Measurements from ENCODE around the gene GPR32.

DNA sequence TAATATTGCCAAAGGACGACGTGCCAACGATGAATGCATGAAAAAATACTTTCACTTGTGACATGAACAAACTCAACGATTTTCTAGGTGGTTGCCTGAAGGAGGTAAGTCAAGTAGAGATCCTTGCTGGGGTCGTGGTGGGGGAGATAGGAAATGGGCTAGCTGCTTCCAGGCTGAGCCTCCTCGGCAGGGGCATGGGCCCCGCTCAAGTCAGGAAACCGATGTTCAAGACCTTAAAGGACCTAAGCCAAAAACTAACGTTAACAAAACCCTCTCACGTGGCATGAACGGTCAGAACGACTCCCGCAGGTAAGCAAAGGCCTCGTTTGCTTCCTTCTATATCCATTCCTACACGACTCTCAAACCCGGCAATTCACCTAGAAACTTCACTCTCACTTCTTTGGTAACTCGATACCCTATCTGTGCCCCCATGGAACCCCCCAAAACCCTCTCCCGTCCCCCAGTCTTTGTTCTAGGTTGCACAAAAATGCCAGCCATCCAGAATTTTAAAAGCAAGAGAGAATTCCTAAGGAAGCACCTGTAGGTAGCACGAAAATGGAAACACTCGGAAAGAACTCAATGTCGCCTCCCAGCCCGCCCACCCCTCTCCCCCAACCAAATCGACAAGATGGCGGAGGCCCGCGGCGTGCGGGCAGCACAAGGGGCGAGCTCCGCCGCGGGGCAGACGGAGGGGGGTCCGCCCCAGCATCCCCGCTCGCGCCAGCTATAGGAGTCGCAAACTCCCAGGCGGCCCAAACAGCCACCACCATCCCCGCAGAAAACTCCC, 33.6 kb downstream of the GPR32 start:
- TF ChIP-seq, protein P1, sequence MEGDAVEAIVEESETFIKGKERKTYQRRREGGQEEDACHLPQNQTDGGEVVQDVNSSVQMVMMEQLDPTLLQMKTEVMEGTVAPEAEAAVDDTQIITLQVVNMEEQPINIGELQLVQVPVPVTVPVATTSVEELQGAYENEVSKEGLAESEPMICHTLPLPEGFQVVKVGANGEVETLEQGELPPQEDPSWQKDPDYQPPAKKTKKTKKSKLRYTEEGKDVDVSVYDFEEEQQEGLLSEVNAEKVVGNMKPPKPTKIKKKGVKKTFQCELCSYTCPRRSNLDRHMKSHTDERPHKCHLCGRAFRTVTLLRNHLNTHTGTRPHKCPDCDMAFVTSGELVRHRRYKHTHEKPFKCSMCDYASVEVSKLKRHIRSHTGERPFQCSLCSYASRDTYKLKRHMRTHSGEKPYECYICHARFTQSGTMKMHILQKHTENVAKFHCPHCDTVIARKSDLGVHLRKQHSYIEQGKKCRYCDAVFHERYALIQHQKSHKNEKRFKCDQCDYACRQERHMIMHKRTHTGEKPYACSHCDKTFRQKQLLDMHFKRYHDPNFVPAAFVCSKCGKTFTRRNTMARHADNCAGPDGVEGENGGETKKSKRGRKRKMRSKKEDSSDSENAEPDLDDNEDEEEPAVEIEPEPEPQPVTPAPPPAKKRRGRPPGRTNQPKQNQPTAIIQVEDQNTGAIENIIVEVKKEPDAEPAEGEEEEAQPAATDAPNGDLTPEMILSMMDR (IDR thresholded peaks at IDR 0.05), result no peak
- TF ChIP-seq ZFX (IDR thresholded peaks at IDR 0.05; ENCODE audit: borderline replicate concordance), result no peak
